Loucy (cell line): ENCODE data around the gene SOBP.

ENCODE experiments used
- H2AFZ ChIP-seq: fragments of 200-600 bp; sonication (generic); 2 replicates; pipeline ENCODE4 v1.6.0; 2016; ENCODE audit warnings: antibody characterized with exemption, mild to moderate bottlenecking, low read length, moderate library complexity
- H3F3A ChIP-seq: fragments of 200-600 bp; 2 replicates; pipeline ENCODE4 v1.6.0; 2016; ENCODE audit warnings: antibody characterized with exemption, low read depth, mild to moderate bottlenecking
- H3K27me3 ChIP-seq: fragments of 200-600 bp; sonication (generic); 2 replicates; pipeline ENCODE4 v1.6.1; 2014; ENCODE audit warnings: low read length, mild to moderate bottlenecking; ENCODE audit not compliant: insufficient read depth, poor library complexity, severe bottlenecking
- H3K36me3 ChIP-seq: fragments of 200-600 bp; sonication (generic); 2 replicates; pipeline ENCODE4 v1.6.1; 2016; ENCODE audit warnings: low read length; ENCODE audit not compliant: insufficient read depth
- H3K4me1 ChIP-seq: fragments of 200-600 bp; sonication (generic); 2 replicates; pipeline ENCODE4 v1.5.1; 2014; ENCODE audit warnings: low read length, mild to moderate bottlenecking; ENCODE audit not compliant: insufficient read depth, poor library complexity, severe bottlenecking
- H3K4me2 ChIP-seq: fragments of 200-600 bp; sonication (generic); 2 replicates; pipeline ENCODE4 v1.6.0; 2014; ENCODE audit warnings: antibody characterized with exemption, low read length, low read depth, mild to moderate bottlenecking; ENCODE audit not compliant: poor library complexity, severe bottlenecking
- H3K4me3 ChIP-seq: fragments of 200-600 bp; sonication (generic); 2 replicates; pipeline ENCODE4 v1.5.1; 2014; ENCODE audit warnings: low read length, mild to moderate bottlenecking, mixed read lengths; ENCODE audit not compliant: poor library complexity, severe bottlenecking
- H3K79me2 ChIP-seq: fragments of 200-600 bp; sonication (generic); 2 replicates; pipeline ENCODE4 v1.6.1; 2014; ENCODE audit warnings: low read length; ENCODE audit not compliant: insufficient read depth
- H3K9ac ChIP-seq: fragments of 200-600 bp; sonication (generic); 2 replicates; pipeline ENCODE4 v1.6.0; 2014; ENCODE audit warnings: mild to moderate bottlenecking, low read depth, low read length, moderate library complexity; ENCODE audit not compliant: poor library complexity, severe bottlenecking
- H3K9me2 ChIP-seq: fragments of 200-600 bp; sonication (generic); replicated peaks from 2 replicates; pipeline ENCODE4 v1.6.1; 2016; ENCODE audit warnings: low read depth, low read length, mixed read lengths
- H3K9me3 ChIP-seq: fragments of 200-600 bp; sonication (generic); 2 replicates; pipeline ENCODE4 v1.6.1; 2014; ENCODE audit warnings: mild to moderate bottlenecking, antibody characterized with exemption, low read length, low read depth; ENCODE audit not compliant: insufficient read depth
- H4K20me1 ChIP-seq: fragments of 200-600 bp; sonication (generic); 2 replicates; pipeline ENCODE4 v1.6.0; 2014; ENCODE audit warnings: antibody characterized with exemption, low read length, mild to moderate bottlenecking; ENCODE audit not compliant: insufficient read depth, poor library complexity, severe bottlenecking
- EZH2phosphoT487 ChIP-seq: fragments of 200-600 bp; IDR thresholded peaks from 2 replicates; pipeline ENCODE4 v1.6.1; 2018; ENCODE audit warnings: antibody characterized with exemption, mild to moderate bottlenecking, moderate library complexity, borderline replicate concordance
- TF ChIP-seq, protein P1 (sequence below): fragments of 200-600 bp; sonication (generic); conservative IDR thresholded peaks from 2 replicates; pipeline ENCODE4 v1.5.1; 2014; ENCODE audit warnings: mild to moderate bottlenecking, antibody characterized with exemption, low read length

The SOBP gene

GRCh38 chr6:107447663-107448216, 42.2 kb upstream of the SOBP start:
- H3K4me1 ChIP-seq = peaks cover 6% of the 10 kb centered on the region
- no peak for TF ChIP-seq EZH2phosphoT487
- TF ChIP-seq, protein P1, sequence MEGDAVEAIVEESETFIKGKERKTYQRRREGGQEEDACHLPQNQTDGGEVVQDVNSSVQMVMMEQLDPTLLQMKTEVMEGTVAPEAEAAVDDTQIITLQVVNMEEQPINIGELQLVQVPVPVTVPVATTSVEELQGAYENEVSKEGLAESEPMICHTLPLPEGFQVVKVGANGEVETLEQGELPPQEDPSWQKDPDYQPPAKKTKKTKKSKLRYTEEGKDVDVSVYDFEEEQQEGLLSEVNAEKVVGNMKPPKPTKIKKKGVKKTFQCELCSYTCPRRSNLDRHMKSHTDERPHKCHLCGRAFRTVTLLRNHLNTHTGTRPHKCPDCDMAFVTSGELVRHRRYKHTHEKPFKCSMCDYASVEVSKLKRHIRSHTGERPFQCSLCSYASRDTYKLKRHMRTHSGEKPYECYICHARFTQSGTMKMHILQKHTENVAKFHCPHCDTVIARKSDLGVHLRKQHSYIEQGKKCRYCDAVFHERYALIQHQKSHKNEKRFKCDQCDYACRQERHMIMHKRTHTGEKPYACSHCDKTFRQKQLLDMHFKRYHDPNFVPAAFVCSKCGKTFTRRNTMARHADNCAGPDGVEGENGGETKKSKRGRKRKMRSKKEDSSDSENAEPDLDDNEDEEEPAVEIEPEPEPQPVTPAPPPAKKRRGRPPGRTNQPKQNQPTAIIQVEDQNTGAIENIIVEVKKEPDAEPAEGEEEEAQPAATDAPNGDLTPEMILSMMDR = no peak
- H2AFZ ChIP-seq = no peak overlapping the region
- H3K9ac ChIP-seq = no peak overlapping the region
- H3K9me3 ChIP-seq = peaks cover 17% of the 10 kb centered on the region; the same call in 1 of the 2 replicates
- H3K9me2 ChIP-seq = no peaks in the 10 kb centered on the region
- no peaks in the 10 kb centered on the region for H3K27me3 ChIP-seq
- H3F3A ChIP-seq = no peaks in the 10 kb centered on the region
- H4K20me1 ChIP-seq = no peaks in the 10 kb centered on the region
- H3K79me2 ChIP-seq = peaks cover 5% of the 10 kb centered on the region
- no peak overlapping the region for H3K4me2 ChIP-seq
- H3K4me3 ChIP-seq = no peak overlapping the region
- H3K36me3 ChIP-seq = peaks cover 3% of the 10 kb centered on the region; the same call in 1 of the 2 replicates

DNA sequence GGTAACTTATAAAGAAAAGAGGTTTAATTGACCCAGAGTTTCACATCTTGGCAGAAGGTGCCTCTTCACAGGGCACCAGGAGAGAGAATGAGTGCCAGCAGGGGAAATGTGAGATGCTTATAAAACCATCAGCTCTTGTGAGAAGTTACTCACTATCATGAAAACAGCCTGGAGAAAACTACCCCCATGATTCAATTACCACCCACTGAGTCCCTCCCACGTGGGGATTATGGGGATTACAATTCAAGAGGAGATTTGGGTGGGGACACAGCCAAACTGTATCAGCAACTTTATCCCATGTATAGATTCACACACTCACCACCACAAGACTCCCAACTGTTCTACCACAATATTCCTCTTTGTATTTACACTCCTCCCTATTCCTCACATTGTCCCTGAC, 41.1 kb upstream of the SOBP start:
- Histone ChIP-seq H3K4me3 (no peak overlapping the region), H3K4me1 (no peaks in the 10 kb centered on the region), H3K27me3 (no peaks in the 10 kb centered on the region), H3F3A (no peaks in the 10 kb centered on the region), H3K9ac (no peak overlapping the region), H3K79me2 (peaks cover 12% of the 10 kb centered on the region), H3K9me2 (no peaks in the 10 kb centered on the region), H2AFZ (no peak overlapping the region), H3K4me2 (no peak overlapping the region), H3K9me3 (peaks cover 17% of the 10 kb centered on the region; the same call in 1 of the 2 replicates), H4K20me1 (no peaks in the 10 kb centered on the region), H3K36me3 (peaks cover 3% of the 10 kb centered on the region; the same call in 1 of the 2 replicates)
- no peak for TF ChIP-seq EZH2phosphoT487
- TF ChIP-seq, protein P1 = no peak

DNA sequence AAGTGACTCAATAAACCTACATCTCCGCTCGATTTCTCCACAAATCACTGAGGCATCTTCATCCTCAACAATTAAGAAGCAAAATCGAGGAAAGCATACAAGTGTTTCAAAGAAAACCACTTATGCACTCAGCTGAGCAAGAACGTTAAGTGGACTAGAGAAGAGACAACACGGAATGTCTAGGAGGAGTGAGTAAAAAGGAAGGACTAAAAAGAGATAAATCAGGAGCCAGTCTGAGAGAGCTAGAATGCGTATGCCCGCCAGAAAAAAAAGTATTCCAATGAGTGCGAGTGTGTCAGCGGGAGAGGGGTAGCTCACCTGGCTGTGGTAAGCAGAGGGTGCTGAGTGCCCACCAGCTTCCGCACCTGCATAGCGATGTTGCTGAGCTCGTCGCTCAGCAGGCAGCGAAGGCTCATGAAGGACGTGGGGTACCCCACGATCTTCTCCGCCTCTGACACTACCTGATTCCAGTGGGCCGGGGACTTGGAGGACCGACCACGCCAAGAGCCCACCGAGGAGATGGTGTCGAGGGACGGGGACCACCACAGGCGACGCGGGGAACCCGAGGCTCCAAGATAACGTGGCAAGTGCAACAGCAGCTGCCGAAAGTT, 31.1 kb upstream of the SOBP start:
- H3K4me3 ChIP-seq = peak overlapping the region; percentile 98
- no peaks in the 10 kb centered on the region for H3K36me3 ChIP-seq
- peaks cover 7% of the 10 kb centered on the region; the same call in 1 of the 2 replicates for H3F3A ChIP-seq
- no peaks in the 10 kb centered on the region for H3K9me2 ChIP-seq
- H3K4me2 ChIP-seq = peak overlapping the region; percentile 97
- peaks cover 3% of the 10 kb centered on the region for H4K20me1 ChIP-seq
- peak overlapping the region; percentile 97 for H2AFZ ChIP-seq
- H3K4me1 ChIP-seq = peaks cover 39% of the 10 kb centered on the region
- TF ChIP-seq, protein P1 = no peak
- no peak for TF ChIP-seq EZH2phosphoT487
- peaks cover 38% of the 10 kb centered on the region for H3K79me2 ChIP-seq
- H3K9me3 ChIP-seq = no peaks in the 10 kb centered on the region
- no peaks in the 10 kb centered on the region for H3K27me3 ChIP-seq
- H3K9ac ChIP-seq = peak overlapping the region; percentile 92
